Vagina (tissue), 2 donors: Measurements from ENCODE around the gene SEMA4D. TPM values are rescaled to one million over a fixed set of nuclear protein-coding genes. Genes with fewer than 3 reads are reported as not detected.

Source experiments
- DNase-seq, 2 donors: peaks; one replicate each; pipeline ENCODE4 v3.0.0-alpha.2; 2017; ENCODE audit errors: extremely low spot score in 2 of 2
- H3K27ac ChIP-seq: fragments of 200-600 bp; sonication (generic); one replicate; pipeline ENCODE4 v1.5.1; 2019
- H3K27me3 ChIP-seq: fragments of 200-600 bp; sonication (generic); one replicate; pipeline ENCODE4 v1.5.1; 2019
- H3K36me3 ChIP-seq, 2 donors: fragments of 200-600 bp; sonication (generic); one replicate each; pipeline ENCODE4 v1.5.1; 2017 to 2019
- H3K4me1 ChIP-seq: fragments of 200-600 bp; sonication (generic); one replicate; pipeline ENCODE4 v1.5.1; 2019
- H3K4me3 ChIP-seq, 2 donors: fragments of 200-600 bp; sonication (generic); 1 replicate in 1 of 2; 2 replicates in 1 of 2; pipeline ENCODE4 v1.5.1; 2016 to 2019
- H3K9me3 ChIP-seq: fragments of 200-600 bp; sonication (generic); one replicate; pipeline ENCODE4 v1.5.1; 2019
- POLR2A ChIP-seq, 2 donors: fragments of 450-650 bp; IDR thresholded peaks; one replicate each; pipeline ENCODE4 v1.6.1; 2017; ENCODE audit warnings: antibody characterized with exemption in 2 of 2, mild to moderate bottlenecking in 2 of 2, moderate library complexity in 2 of 2
- POLR2AphosphoS5 ChIP-seq, 2 donors: sonication (generic); formaldehyde crosslinking; IDR thresholded peaks; one replicate each; pipeline ENCODE4 v1.9.0; 2017; ENCODE audit warnings: antibody characterized with exemption in 2 of 2, mild to moderate bottlenecking in 2 of 2, low read depth in 1 of 2; ENCODE audit not compliant: insufficient read depth in 1 of 2
- intact Hi-C: fragments of 100-400 bp; cut with DNase I; formaldehyde crosslinking; loops from one replicate; pipeline ENCODE4 v1.15.1; 2023
- total RNA-seq: library from RNA; depleted of rRNA; stranded (reverse); fragments of >200 nt; gene quantifications from one replicate; pipeline ENCODE4 v1.2.3, GENCODE V29; 2016
- TF ChIP-seq, protein P1 (sequence below), 3 experiments: fragments of 450-650 bp in 2 of 3; fragments of 200-600 bp in 1 of 3; sonication (generic) in 1 of 3; IDR thresholded peaks; one replicate each; pipeline ENCODE4 v1.5.1; 2017 to 2019; ENCODE audit warnings: antibody characterized with exemption in 3 of 3, mild to moderate bottlenecking in 2 of 3, moderate library complexity in 2 of 3

Gene SEMA4D
- total RNA-seq, 1 donor from 2014 or later: 39.3 TPM

DNA sequence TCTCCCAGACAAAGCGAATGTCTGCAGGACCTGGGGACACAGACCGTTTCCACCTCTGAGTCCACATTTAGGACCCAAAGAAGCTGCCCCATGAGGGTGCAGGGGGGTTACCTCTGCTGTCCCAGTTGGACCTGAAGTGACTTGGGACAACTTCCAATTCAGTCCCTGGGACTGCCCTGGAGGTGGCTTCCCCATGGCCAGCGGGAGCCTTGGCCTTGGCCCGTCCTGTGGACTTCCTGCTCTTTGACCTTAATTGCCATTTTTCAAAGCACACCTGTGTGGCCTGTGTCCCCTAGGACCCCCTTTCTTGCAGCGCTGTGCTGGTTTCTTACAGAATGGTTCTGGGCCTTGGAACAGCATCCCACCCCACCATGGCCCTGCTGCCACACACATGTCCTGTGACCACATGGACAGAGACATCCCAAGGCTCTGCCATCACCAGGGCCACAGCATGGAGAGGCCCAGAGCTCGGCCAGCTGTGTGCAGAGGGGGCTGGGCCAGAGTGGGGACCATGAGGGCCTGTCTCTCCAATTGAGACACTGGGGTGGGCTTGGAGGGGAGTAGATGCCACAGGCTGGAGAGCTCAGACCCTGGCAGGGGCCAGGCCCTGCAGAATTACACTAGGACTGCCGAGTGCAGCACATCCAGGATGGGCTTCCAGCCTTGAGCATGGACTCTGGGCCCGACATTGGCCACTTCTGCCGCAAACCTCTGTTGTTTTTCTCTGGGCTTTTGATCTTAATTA lies 133.8 kb downstream of the SEMA4D start:
- H3K27ac ChIP-seq: no peak overlapping the region
- TF ChIP-seq, protein P1, sequence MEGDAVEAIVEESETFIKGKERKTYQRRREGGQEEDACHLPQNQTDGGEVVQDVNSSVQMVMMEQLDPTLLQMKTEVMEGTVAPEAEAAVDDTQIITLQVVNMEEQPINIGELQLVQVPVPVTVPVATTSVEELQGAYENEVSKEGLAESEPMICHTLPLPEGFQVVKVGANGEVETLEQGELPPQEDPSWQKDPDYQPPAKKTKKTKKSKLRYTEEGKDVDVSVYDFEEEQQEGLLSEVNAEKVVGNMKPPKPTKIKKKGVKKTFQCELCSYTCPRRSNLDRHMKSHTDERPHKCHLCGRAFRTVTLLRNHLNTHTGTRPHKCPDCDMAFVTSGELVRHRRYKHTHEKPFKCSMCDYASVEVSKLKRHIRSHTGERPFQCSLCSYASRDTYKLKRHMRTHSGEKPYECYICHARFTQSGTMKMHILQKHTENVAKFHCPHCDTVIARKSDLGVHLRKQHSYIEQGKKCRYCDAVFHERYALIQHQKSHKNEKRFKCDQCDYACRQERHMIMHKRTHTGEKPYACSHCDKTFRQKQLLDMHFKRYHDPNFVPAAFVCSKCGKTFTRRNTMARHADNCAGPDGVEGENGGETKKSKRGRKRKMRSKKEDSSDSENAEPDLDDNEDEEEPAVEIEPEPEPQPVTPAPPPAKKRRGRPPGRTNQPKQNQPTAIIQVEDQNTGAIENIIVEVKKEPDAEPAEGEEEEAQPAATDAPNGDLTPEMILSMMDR (IDR thresholded peaks at IDR 0.05): no peak
- no peak for TF ChIP-seq POLR2A (IDR thresholded peaks at IDR 0.05)
- no peak for TF ChIP-seq POLR2AphosphoS5 (IDR thresholded peaks at IDR 0.05; ENCODE audit: insufficient read depth in 1 of 2, low read depth in 1 of 2)
- no peak for DNase-seq
- peaks cover 9% of the 10 kb centered on the region for H3K4me1 ChIP-seq
- H3K27me3 ChIP-seq: no peaks in the 10 kb centered on the region
- H3K4me3 ChIP-seq: no peak overlapping the region
- intact Hi-C loops: no loop called here
- H3K36me3 ChIP-seq: peaks cover 0 to 29% of the 10 kb centered on the region in 2 donors
- H3K9me3 ChIP-seq: no peaks in the 10 kb centered on the region

- peaks cover 9% of the 10 kb centered on the region for H3K4me1 ChIP-seq
- peaks cover 0 to 37% of the 10 kb centered on the region in 2 donors for H3K36me3 ChIP-seq
- TF ChIP-seq, protein P1 (IDR thresholded peaks at IDR 0.05): no peak
- TF ChIP-seq POLR2A (IDR thresholded peaks at IDR 0.05) (no peak), POLR2AphosphoS5 (IDR thresholded peaks at IDR 0.05; ENCODE audit: insufficient read depth in 1 of 2, low read depth in 1 of 2) (no peak)
- intact Hi-C loops: no loop called here
- H3K4me3 ChIP-seq: no peak overlapping the region
- DNase-seq: no peak
- no peaks in the 10 kb centered on the region for H3K9me3 ChIP-seq
- no peaks in the 10 kb centered on the region for H3K27me3 ChIP-seq
- H3K27ac ChIP-seq: no peak overlapping the region
These were observed 134.6 kb downstream of the SEMA4D start for GRCh38 chr9:89363311-89363670.

- intact Hi-C loops: no loop called here
- TF ChIP-seq, protein P1 (IDR thresholded peaks at IDR 0.05): no peak
- TF ChIP-seq POLR2A (IDR thresholded peaks at IDR 0.05): no peak
- no peak for TF ChIP-seq POLR2AphosphoS5 (IDR thresholded peaks at IDR 0.05; ENCODE audit: insufficient read depth in 1 of 2, low read depth in 1 of 2)
These were observed 135.1 kb downstream of the SEMA4D start for GRCh38 chr9:89362647-89363310.

DNA sequence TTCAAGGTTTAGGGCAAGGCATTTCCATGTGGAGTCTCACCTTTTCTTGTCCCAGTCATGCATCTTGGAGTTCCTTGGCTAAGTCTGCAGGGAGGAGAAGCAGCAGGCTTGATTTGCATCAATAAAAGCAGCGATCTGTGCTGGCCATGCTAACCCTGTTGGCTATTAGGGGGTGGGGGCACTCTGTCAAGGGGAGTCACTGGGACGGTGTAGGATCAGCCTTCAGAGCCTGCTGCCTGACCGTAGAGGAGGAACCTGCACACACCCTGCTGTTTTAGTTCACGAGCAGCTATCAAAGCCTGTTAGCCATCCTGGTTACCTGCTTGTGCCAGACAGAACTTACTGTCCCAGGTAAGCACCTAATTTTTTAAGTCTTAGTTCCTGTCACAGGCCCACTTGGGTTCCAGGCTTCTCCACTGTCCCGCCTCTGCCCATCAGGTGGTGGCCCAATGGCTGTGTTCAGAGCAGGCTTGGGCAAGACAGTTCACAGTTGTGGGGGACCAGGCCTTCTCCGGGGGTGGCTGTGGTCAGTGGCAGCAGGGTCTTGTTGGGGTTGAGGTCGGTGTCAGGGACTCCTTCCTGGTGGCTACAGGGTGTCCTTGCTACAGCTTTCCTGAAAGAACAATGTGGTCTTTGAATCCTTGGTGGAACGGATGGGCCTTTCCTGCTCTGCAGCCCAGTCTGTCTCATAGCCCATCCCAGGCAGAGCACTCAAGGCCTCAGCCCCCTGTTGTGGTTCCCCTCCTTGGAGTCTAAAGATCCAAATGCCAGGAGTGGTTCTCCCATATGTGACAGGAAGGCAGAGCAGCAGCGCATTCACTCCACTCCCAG lies 135.9 kb downstream of the SEMA4D start:
- intact Hi-C loops: no loop called here
- H3K27ac ChIP-seq: no peak overlapping the region
- no peak for DNase-seq

More at GRCh38 chr9:89362647-89363310, 135.1 kb downstream of the SEMA4D start:
- H3K9me3 ChIP-seq: no peaks in the 10 kb centered on the region
- peaks cover 9% of the 10 kb centered on the region for H3K4me1 ChIP-seq
- no peak for DNase-seq
- no peak overlapping the region for H3K4me3 ChIP-seq
- H3K27me3 ChIP-seq: no peaks in the 10 kb centered on the region
- H3K27ac ChIP-seq: no peak overlapping the region
- H3K36me3 ChIP-seq: peaks cover 0 to 43% of the 10 kb centered on the region in 2 donors

More for the DNA sequence above, 135.9 kb downstream of the SEMA4D start:
- Histone ChIP-seq H3K4me3 (no peak overlapping the region), H3K36me3 (peaks cover 0 to 50% of the 10 kb centered on the region in 2 donors), H3K27me3 (no peaks in the 10 kb centered on the region), H3K4me1 (peaks cover 9% of the 10 kb centered on the region), H3K9me3 (no peaks in the 10 kb centered on the region)
- TF ChIP-seq POLR2A (IDR thresholded peaks at IDR 0.05) (no peak), POLR2AphosphoS5 (IDR thresholded peaks at IDR 0.05; ENCODE audit: insufficient read depth in 1 of 2, low read depth in 1 of 2) (no peak)
- TF ChIP-seq, protein P1 (IDR thresholded peaks at IDR 0.05): no peak
